ENCODE results near the gene CLCN1. TPM values are rescaled to one million over a fixed set of nuclear protein-coding genes. Genes with fewer than 3 reads are reported as not detected.

Gene CLCN1
- total RNA-seq, 2 experiments from 2014 or later: not detected

DNA sequence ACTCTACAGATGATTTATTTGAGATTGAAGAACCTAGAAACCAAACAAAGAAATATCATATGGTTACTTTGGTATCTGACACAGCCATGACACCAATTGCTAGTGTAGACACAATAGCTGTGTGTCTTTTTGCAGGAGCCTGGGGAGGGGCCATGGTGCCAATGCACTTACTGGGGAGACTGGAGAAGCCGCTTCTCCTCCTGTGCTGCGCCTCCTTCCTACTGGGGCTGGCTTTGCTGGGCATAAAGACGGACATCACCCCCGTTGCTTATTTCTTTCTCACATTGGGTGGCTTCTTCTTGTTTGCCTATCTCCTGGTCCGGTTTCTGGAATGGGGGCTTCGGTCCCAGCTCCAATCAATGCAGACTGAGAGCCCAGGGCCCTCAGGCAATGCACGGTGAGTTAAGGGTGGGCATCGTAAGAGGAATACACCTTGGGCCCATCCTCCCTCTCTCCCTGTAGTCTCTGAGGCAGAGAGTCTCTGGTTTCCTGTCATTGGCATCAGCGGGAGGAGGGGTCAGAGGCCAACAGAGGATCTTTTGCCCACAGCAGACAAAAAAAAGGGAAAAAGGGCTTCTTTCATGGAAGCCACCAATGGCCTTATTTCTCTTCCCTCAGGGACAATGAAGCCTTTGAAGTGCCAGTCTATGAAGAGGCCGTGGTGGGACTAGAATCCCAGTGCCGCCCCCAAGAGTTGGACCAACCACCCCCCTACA, 29.9 kb upstream of the CLCN1 start:
- CTCF ChIA-PET (ENCODE audit: unreplicated experiment): no interaction called here
- intact Hi-C loops (cut with micrococcal nuclease; ENCODE audit: unreplicated experiment): loop anchor here (5.0 kb wide), 2 partner anchors 479 to 1549 kb away; partner anchors contain the start of gene SSBP1

DNA sequence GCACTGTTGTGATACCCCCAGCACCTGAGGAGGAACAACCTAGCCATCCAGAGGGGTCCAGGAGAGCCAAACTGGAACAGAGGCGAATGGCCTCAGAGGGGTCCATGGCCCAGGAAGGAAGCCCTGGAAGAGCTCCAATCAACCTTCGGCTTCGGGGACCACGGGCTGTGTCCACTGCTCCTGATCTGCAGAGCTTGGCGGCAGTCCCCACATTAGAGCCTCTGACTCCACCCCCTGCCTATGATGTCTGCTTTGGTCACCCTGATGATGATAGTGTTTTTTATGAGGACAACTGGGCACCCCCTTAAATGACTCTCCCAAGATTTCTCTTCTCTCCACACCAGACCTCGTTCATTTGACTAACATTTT, 29.4 kb upstream of the CLCN1 start:
- Histone ChIP-seq H3K9me3 (ENCODE audit: low read length) (0 out of 2 replicates have a peak, but pooled peaks cover 5% of the 10 kb centered on the region), H3K4me1 (ENCODE audit: insufficient read depth, low read length, poor library complexity, severe bottlenecking) (peaks cover 39% of the 10 kb centered on the region), H3K9me2 (ENCODE audit: insufficient read depth, low read length) (no peaks in the 10 kb centered on the region), H2AFZ (ENCODE audit: low read length) (no peak overlapping the region), H3K36me3 (ENCODE audit: insufficient read depth, low read length) (peaks cover 30% of the 10 kb centered on the region), H3K27ac (ENCODE audit: low read depth, low read length, poor library complexity, severe bottlenecking) (no peak overlapping the region), H4K20me1 (ENCODE audit: insufficient read depth, low read length) (peaks cover 6% of the 10 kb centered on the region; the same call in 1 of the 2 replicates), H3K4me3 (ENCODE audit: low read depth, low read length, poor library complexity, severe bottlenecking) (no peak overlapping the region), H3K4me2 (ENCODE audit: low read length) (no peak overlapping the region), H3K79me2 (ENCODE audit: insufficient read depth, low read depth, low read length) (peaks cover 32% of the 10 kb centered on the region)
- CTCF ChIA-PET (ENCODE audit: unreplicated experiment): no interaction called here
- DNase-seq (ENCODE audit: low spot score): no peak
- TF ChIP-seq EZH2phosphoT487 (IDR thresholded peaks at IDR 0.05; ENCODE audit: borderline replicate concordance, low read depth, low read length): no peak
- TF ChIP-seq, protein P1, sequence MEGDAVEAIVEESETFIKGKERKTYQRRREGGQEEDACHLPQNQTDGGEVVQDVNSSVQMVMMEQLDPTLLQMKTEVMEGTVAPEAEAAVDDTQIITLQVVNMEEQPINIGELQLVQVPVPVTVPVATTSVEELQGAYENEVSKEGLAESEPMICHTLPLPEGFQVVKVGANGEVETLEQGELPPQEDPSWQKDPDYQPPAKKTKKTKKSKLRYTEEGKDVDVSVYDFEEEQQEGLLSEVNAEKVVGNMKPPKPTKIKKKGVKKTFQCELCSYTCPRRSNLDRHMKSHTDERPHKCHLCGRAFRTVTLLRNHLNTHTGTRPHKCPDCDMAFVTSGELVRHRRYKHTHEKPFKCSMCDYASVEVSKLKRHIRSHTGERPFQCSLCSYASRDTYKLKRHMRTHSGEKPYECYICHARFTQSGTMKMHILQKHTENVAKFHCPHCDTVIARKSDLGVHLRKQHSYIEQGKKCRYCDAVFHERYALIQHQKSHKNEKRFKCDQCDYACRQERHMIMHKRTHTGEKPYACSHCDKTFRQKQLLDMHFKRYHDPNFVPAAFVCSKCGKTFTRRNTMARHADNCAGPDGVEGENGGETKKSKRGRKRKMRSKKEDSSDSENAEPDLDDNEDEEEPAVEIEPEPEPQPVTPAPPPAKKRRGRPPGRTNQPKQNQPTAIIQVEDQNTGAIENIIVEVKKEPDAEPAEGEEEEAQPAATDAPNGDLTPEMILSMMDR (conservative IDR thresholded peaks at IDR 0.05; ENCODE audit: low read length): no peak
- BruUV-seq (replicated peaks): no TSS peak
- intact Hi-C loops (cut with micrococcal nuclease; ENCODE audit: unreplicated experiment): loop anchor here (5.0 kb wide), 2 partner anchors 479 to 1549 kb away; partner anchors contain the start of gene SSBP1
- POLR2A ChIA-PET: no interaction called here

More for the DNA sequence above, 29.9 kb upstream of the CLCN1 start:
- Histone ChIP-seq H3K79me2 (ENCODE audit: insufficient read depth, low read depth, low read length) (peaks cover 27% of the 10 kb centered on the region), H4K20me1 (ENCODE audit: insufficient read depth, low read length) (peaks cover 6% of the 10 kb centered on the region; the same call in 1 of the 2 replicates), H3K36me3 (ENCODE audit: insufficient read depth, low read length) (peaks cover 25% of the 10 kb centered on the region), H3K4me3 (ENCODE audit: low read depth, low read length, poor library complexity, severe bottlenecking) (no peak overlapping the region), H3K4me1 (ENCODE audit: insufficient read depth, low read length, poor library complexity, severe bottlenecking) (peaks cover 39% of the 10 kb centered on the region), H3K4me2 (ENCODE audit: low read length) (no peak overlapping the region), H3K27ac (ENCODE audit: low read depth, low read length, poor library complexity, severe bottlenecking) (no peak overlapping the region), H3K9me2 (ENCODE audit: insufficient read depth, low read length) (no peaks in the 10 kb centered on the region), H2AFZ (ENCODE audit: low read length) (no peak overlapping the region), H3K9me3 (ENCODE audit: low read length) (0 out of 2 replicates have a peak, but pooled peaks cover 5% of the 10 kb centered on the region)
- TF ChIP-seq, protein P1 (conservative IDR thresholded peaks at IDR 0.05; ENCODE audit: low read length): no peak
- TF ChIP-seq EZH2phosphoT487 (IDR thresholded peaks at IDR 0.05; ENCODE audit: borderline replicate concordance, low read depth, low read length): no peak
- POLR2A ChIA-PET: no interaction called here
- no peak for DNase-seq (ENCODE audit: low spot score)
- BruUV-seq (replicated peaks): no TSS peak

All from OCI-LY7 (cell line).